Hepatocyte (in vitro differentiated cells): ENCODE measurements around the gene WFDC10A.
"Not testable (repeated sequence)": the region's sequence is repeated elsewhere in the genome, so short reads cannot be mapped to it uniquely, and the experiment has no call there.

Source experiments
- CTCF ChIP-seq: fragments of 200-600 bp; sonication (generic); IDR thresholded peaks from 2 replicates; pipeline ENCODE4 v1.5.1; 2016; ENCODE audit warnings: antibody characterized with exemption, mild to moderate bottlenecking; ENCODE audit not compliant: poor library complexity
- EZH2 ChIP-seq: fragments of 200-600 bp; sonication (generic); IDR thresholded peaks from 2 replicates; pipeline ENCODE4 v1.6.1; 2016; ENCODE audit warnings: antibody characterized with exemption, mild to moderate bottlenecking, borderline replicate concordance

GRCh38 chr20:45584294-45584693 is 45.2 kb upstream of the WFDC10A start:
- not testable (repeated sequence) for TF ChIP-seq EZH2, CTCF
